K562 (cell line): ENCODE measurements around the gene KLK1. TPM values are rescaled to one million over a fixed set of nuclear protein-coding genes. Genes with fewer than 3 reads are reported as not detected.
A peak's percentile ranks its signal among the peaks of the same experiment; 100 is the strongest.

Experiments used
- ATAC-seq: fragments of 200-7000 bp; cut with Tn5 transposase; 3 replicates; pipeline ENCODE4 v1.9.1; 2020; ENCODE audit warnings: moderate library complexity
- BruUV-seq: library from RNA; stranded (reverse); fragments of 400-500 nt; replicated peaks from 2 replicates; lab custom pipeline; 2021; lab: Mats Ljungman, UMichigan
- CTCF ChIA-PET: fragments of 300-600 bp; formaldehyde crosslinking; extraction: SDS; loops from one replicate; lab custom pipeline; 2021; ENCODE audit warnings: low intra/inter-chr PET ratio; lab: Yijun Ruan, JAX
- POLR2A ChIA-PET: fragments of 300-600, 350-650 bp; sonication (Branson Sonifier 250); formaldehyde crosslinking; extraction: SDS; loops from one replicate; lab custom pipeline; 2021; ENCODE audit warnings: antibody characterized with exemption, inconsistent platforms; lab: Yijun Ruan, JAX
- DNase-seq, 4 experiments: peaks; one replicate each; pipeline versions ENCODE4 v3.0.0 to v3.0.0-alpha.2; 2011 to 2018; ENCODE audit warnings: low spot score in 3 of 4, mixed read lengths in 3 of 4; ENCODE audit errors: extremely low read depth in 1 of 4
- FAIRE-seq: peaks from 2 replicates; lab custom pipeline; 2011; peaks lifted over from hg19 to GRCh38; lab: Jason Lieb, UNC
- H2AFZ ChIP-seq: 2 replicates; pipeline ENCODE4 v1.6.0; 2011; ENCODE audit warnings: low read depth, low read length, control low read depth, inconsistent platforms
- H3K27ac ChIP-seq: fragments of 200-600 bp; 3 replicates; pipeline ENCODE4 v1.8.0; 2011; ENCODE audit warnings: low read depth, mild to moderate bottlenecking, control low read depth, inconsistent platforms, low read length, moderate library complexity, mixed read lengths; ENCODE audit errors: extremely low read depth
- H3K27me3 ChIP-seq, 2 experiments: fragments of 300-600 bp in 1 of 2; 2 replicates in 1 of 2; 3 replicates in 1 of 2; pipeline versions ENCODE4 v1.6.0 to v1.8.0; 2011; ENCODE audit warnings: inconsistent platforms in 2 of 2, low read length in 2 of 2, mild to moderate bottlenecking in 1 of 2, mixed read lengths in 1 of 2, moderate library complexity in 1 of 2; ENCODE audit not compliant: control insufficient read depth in 2 of 2, insufficient read depth in 2 of 2
- H3K36me3 ChIP-seq: fragments of 300-600 bp; 3 replicates; pipeline ENCODE4 v1.8.0; 2011; ENCODE audit warnings: mild to moderate bottlenecking, low read length, inconsistent platforms; ENCODE audit not compliant: control insufficient read depth, insufficient read depth
- H3K4me1 ChIP-seq, 2 experiments: fragments of 200-600 bp in 1 of 2; replicated peaks in 1 of 2; 2 replicates in 1 of 2; 3 replicates in 1 of 2; pipeline versions ENCODE4 v1.5.1 to v1.8.0; 2011; ENCODE audit warnings: inconsistent platforms in 2 of 2, low read length in 2 of 2, mild to moderate bottlenecking in 1 of 2, mixed read lengths in 1 of 2, moderate library complexity in 1 of 2; ENCODE audit not compliant: control insufficient read depth in 2 of 2, insufficient read depth in 2 of 2
- H3K4me2 ChIP-seq: 2 replicates; pipeline ENCODE4 v1.6.1; 2011; ENCODE audit warnings: low read length, control low read depth, inconsistent platforms, mixed read lengths; ENCODE audit not compliant: insufficient read depth
- H3K4me3 ChIP-seq: fragments of 200-600 bp; sonication (generic), shearing (Covaris generic); 2 replicates; pipeline ENCODE4 v1.5.1; 2016; ENCODE audit warnings: control low read depth, inconsistent platforms
- H3K79me2 ChIP-seq: fragments of 200-600 bp; 3 replicates; pipeline ENCODE4 v1.8.0; 2011; ENCODE audit warnings: low read length, inconsistent platforms; ENCODE audit not compliant: control insufficient read depth, insufficient read depth
- H3K9ac ChIP-seq, 2 experiments: 2 replicates each; pipeline versions ENCODE4 v1.6.0 to v1.6.1; 2011; ENCODE audit warnings: low read depth in 2 of 2, low read length in 2 of 2, control low read depth in 1 of 2, inconsistent platforms in 1 of 2, mild to moderate bottlenecking in 1 of 2, mixed read lengths in 1 of 2; ENCODE audit not compliant: insufficient read depth in 1 of 2
- H3K9me1 ChIP-seq: one replicate; pipeline ENCODE4 v1.6.0; 2011; ENCODE audit warnings: inconsistent platforms, mild to moderate bottlenecking, low read length, moderate library complexity; ENCODE audit not compliant: control insufficient read depth, insufficient read depth
- H3K9me3 ChIP-seq: replicated peaks from 2 replicates; pipeline ENCODE4 v1.5.1; 2011; ENCODE audit warnings: low read depth, low read length, inconsistent platforms; ENCODE audit not compliant: control insufficient read depth, insufficient read depth
- H4K20me1 ChIP-seq: replicated peaks from 2 replicates; pipeline ENCODE4 v1.6.1; 2011; ENCODE audit warnings: low read length, inconsistent platforms, mixed read lengths; ENCODE audit not compliant: control insufficient read depth, insufficient read depth
- ATF1 ChIP-seq, 2 experiments: fragments of 450-650 bp in 1 of 2; IDR thresholded peaks; 2 replicates each; pipeline ENCODE4 v1.6.1; 2016; ENCODE audit warnings: missing compliant biosample characterization in 1 of 2, missing genetic modification characterization in 1 of 2
- ATF7 ChIP-seq: fragments of 450-650 bp; IDR thresholded peaks from 2 replicates; pipeline ENCODE4 v1.7.1; 2014; ENCODE audit warnings: mild to moderate bottlenecking, moderate library complexity
- CREM ChIP-seq: IDR thresholded peaks from 2 replicates; pipeline ENCODE4 v1.6.1; 2014; ENCODE audit warnings: antibody characterized with exemption, low read depth
- JUND ChIP-seq, 2 experiments: IDR thresholded peaks; 2 replicates in 1 of 2; 3 replicates in 1 of 2; pipeline ENCODE4 v1.6.1; 2011; ENCODE audit warnings: borderline replicate concordance in 2 of 2, low read depth in 2 of 2, low read length in 2 of 2, improper control_type of control experiment in 1 of 2, missing biosample characterization in 1 of 2, missing genetic modification characterization in 1 of 2, missing genetic modification reagents in 1 of 2
- MAFG ChIP-seq: fragments of 450-650 bp; conservative IDR thresholded peaks from 2 replicates; pipeline ENCODE4 v1.6.1; 2016; ENCODE audit warnings: missing genetic modification characterization, missing compliant biosample characterization
- TCF7L2 ChIP-seq: fragments of 150-350 bp; IDR thresholded peaks from 2 replicates; pipeline ENCODE4 v1.6.1; 2016; ENCODE audit warnings: low read depth, mild to moderate bottlenecking, low read length, moderate library complexity
- WGBS: fragments of 100-300 bp; shearing (Covaris generic); methylation state at CpG from one replicate; pipeline ENCODE4 v1.1.6; 2016; ENCODE audit warnings: low coverage, mixed read lengths; ENCODE audit not compliant: insufficient coverage; ENCODE audit errors: missing lambda C conversion rate; 5-methylcytosine and 5-hydroxymethylcytosine counted together
- in situ Hi-C: fragments of 300-500 bp; cut with MboI; formaldehyde crosslinking; loops from 4 replicates; pipeline ENCODE4 v1.15.0; 2018; ENCODE audit warnings: inconsistent platforms, mixed read lengths
- intact Hi-C: fragments of 100-400 bp; cut with micrococcal nuclease; formaldehyde crosslinking; loops from 2 replicates; pipeline ENCODE4 v1.14.2; 2022
- polyA plus RNA-seq, 8 experiments: library from polyadenylated mRNA; depleted of rRNA in 4 of 8; stranded (reverse) in 5 of 8; unstranded in 3 of 8; fragments of >200 nt; fragmentation: Nextera tagmentation in 2 of 8; fragmentation: Illumina TruSeq in 1 of 8; extraction: Ambion mirVana in 2 of 8; extraction: Trizol in 1 of 8; gene quantifications; 2 replicates each; pipeline versions ENCODE4 v1.2.1 to v1.2.3, GENCODE V29; 2011 to 2014; ENCODE audit warnings: inconsistent platforms in 1 of 8, missing spikeins in 1 of 8
- total RNA-seq, 7 experiments: library from RNA; depleted of rRNA in 6 of 7; stranded (reverse); fragments of >200 nt in 6 of 7; fragmentation: Illumina TruSeq in 2 of 7; extraction: Trizol in 2 of 7; gene quantifications; 2 replicates each; pipeline versions ENCODE4 v1.2.1 to v1.2.3, GENCODE V29; 2011 to 2021; ENCODE audit warnings: low replicate concordance in 1 of 7
- TF ChIP-seq, protein P1 (sequence below), 2 experiments: fragments of 450-650 bp in 1 of 2; sonication (generic) in 1 of 2; formaldehyde crosslinking in 1 of 2; IDR thresholded peaks in 1 of 2; conservative IDR thresholded peaks in 1 of 2; 2 replicates each; pipeline versions ENCODE4 v1.6.1 to v1.8.1; 2016 to 2023; ENCODE audit warnings: mild to moderate bottlenecking in 2 of 2, moderate library complexity in 2 of 2, inconsistent platforms in 1 of 2, missing genetic modification reagents in 1 of 2

KLK1 gene
- total and polyA plus RNA-seq, 9 of the 15 experiments (the other 6 are each of a cell fraction or from before 2014, with no cell fraction given) = 0.87 to 15.4 (median 9.1) TPM

DNA sequence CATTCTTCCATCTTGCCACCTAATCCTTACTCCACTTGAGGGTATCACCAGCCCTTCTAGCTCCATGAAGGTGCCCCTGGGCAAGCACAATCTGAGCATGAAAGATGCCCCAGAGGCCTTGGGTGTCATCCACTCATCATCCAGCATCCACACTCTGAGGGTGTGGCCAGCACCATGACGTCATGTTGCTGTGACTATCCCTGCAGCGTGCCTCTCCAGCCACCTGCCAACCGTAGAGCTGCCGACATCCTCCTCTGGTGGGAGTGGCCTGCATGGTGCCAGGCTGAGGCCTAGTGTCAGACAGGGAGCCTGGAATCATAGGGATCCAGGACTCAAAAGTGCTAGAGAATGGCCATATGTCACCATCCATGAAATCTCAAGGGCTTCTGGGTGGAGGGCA, 28.0 kb upstream of the KLK1 start:
- peaks cover 11 to 53% of the 10 kb centered on the region in 2 experiments; a peak in 4 of 5 replicates for H3K27me3 ChIP-seq
- no peak for FAIRE-seq
- H3K9ac ChIP-seq = no peak overlapping the region

More for the DNA sequence above, 28.0 kb upstream of the KLK1 start:
- ChIA-PET POLR2A (no interaction called here), CTCF (no interaction called here)
- BruUV-seq = no TSS peak
- Histone ChIP-seq H3K4me1 (no peaks in the 10 kb centered on the region; a peak in 1 of 5 replicates), H3K27ac (no peak overlapping the region), H3K79me2 (no peaks in the 10 kb centered on the region), H3K4me2 (no peak overlapping the region), H3K9me3 (no peaks in the 10 kb centered on the region), H3K9me1 (no peaks in the 10 kb centered on the region), H2AFZ (no peak overlapping the region), H3K4me3 (no peak overlapping the region), H3K36me3 (no peaks in the 10 kb centered on the region), H4K20me1 (no peaks in the 10 kb centered on the region)
- intact Hi-C loops (no loop called here), in situ Hi-C loops (no loop called here)
- DNase-seq (no peak), ATAC-seq (no peak)
- 3% methylated on average over 4 of the region's 4 CpGs for WGBS
- peak; percentile 85 for TF ChIP-seq ATF7
- TF ChIP-seq, protein P1, sequence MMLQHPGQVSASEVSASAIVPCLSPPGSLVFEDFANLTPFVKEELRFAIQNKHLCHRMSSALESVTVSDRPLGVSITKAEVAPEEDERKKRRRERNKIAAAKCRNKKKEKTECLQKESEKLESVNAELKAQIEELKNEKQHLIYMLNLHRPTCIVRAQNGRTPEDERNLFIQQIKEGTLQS (IDR thresholded peaks at IDR 0.05) = peak; percentile 77
- TF ChIP-seq, protein P1 (CRISPR knock-in tag; conservative IDR thresholded peaks at IDR 0.05) = no peak
- peak; percentile 46; the same call in 1 of the 2 replicates for TF ChIP-seq CREM
- TF ChIP-seq JUND (IDR thresholded peaks at IDR 0.05; ENCODE audit: borderline replicate concordance, low read depth, low read length) = 0 out of 2 replicates have a peak, but pooled peaks have one; percentile 16
- TF ChIP-seq JUND (tag; IDR thresholded peaks at IDR 0.05; ENCODE audit: borderline replicate concordance, low read depth, low read length) = no peak
- TF ChIP-seq MAFG (tag) = no peak
- no peak for TF ChIP-seq TCF7L2
- no peak for TF ChIP-seq ATF1 (CRISPR knock-in tag; IDR thresholded peaks at IDR 0.05)
- peak; percentile 52; the same call in 1 of the 2 replicates for TF ChIP-seq ATF1 (tag; IDR thresholded peaks at IDR 0.05)
